DOHH2 (cell line): ENCODE data around the gene GUCD1.
A peak's percentile ranks its signal among the peaks of the same experiment; 100 is the strongest.
"Not testable (repeated sequence)": the region's sequence is repeated elsewhere in the genome, so short reads cannot be mapped to it uniquely, and the experiment has no call there.

Experiments
- H3F3A ChIP-seq: fragments of 200-600 bp; sonication (generic), shearing (Covaris generic); 2 replicates; pipeline ENCODE4 v1.6.0; 2016; ENCODE audit warnings: antibody characterized with exemption, mild to moderate bottlenecking; ENCODE audit not compliant: control insufficient read depth, insufficient read depth
- H3K27ac ChIP-seq: fragments of 200-600 bp; sonication (generic); 2 replicates; pipeline ENCODE4 v1.5.1; 2014; ENCODE audit warnings: low read depth, mild to moderate bottlenecking, low read length, moderate library complexity
- H3K27me3 ChIP-seq: fragments of 200-600 bp; sonication (generic); 2 replicates; pipeline ENCODE4 v1.6.1; 2014; ENCODE audit warnings: mild to moderate bottlenecking, low read length, mixed read lengths; ENCODE audit not compliant: control insufficient read depth
- H3K36me3 ChIP-seq: fragments of 200-600 bp; sonication (generic); 2 replicates; pipeline ENCODE4 v1.6.1; 2014; ENCODE audit warnings: mild to moderate bottlenecking, low read length, moderate library complexity, mixed read lengths; ENCODE audit not compliant: control insufficient read depth
- H3K4me1 ChIP-seq: fragments of 200-600 bp; sonication (generic); 2 replicates; pipeline ENCODE4 v1.6.1; 2014; ENCODE audit warnings: mild to moderate bottlenecking, low read length, mixed read lengths; ENCODE audit not compliant: control insufficient read depth
- H3K4me2 ChIP-seq: fragments of 200-600 bp; sonication (generic); 2 replicates; pipeline ENCODE4 v1.6.0; 2014; ENCODE audit warnings: mild to moderate bottlenecking, low read length, moderate library complexity
- H3K4me3 ChIP-seq: fragments of 200-600 bp; sonication (generic); 2 replicates; pipeline ENCODE4 v1.5.1; 2014; ENCODE audit warnings: mild to moderate bottlenecking, low read length, mixed read lengths
- H3K79me2 ChIP-seq: fragments of 200-600 bp; sonication (generic); 2 replicates; pipeline ENCODE4 v1.6.1; 2014; ENCODE audit warnings: mild to moderate bottlenecking, low read length, mixed read lengths; ENCODE audit not compliant: control insufficient read depth
- H3K9me2 ChIP-seq: fragments of 200-600 bp; sonication (generic); replicated peaks from 2 replicates; pipeline ENCODE4 v1.6.1; 2014; ENCODE audit warnings: mild to moderate bottlenecking, low read length, mixed read lengths; ENCODE audit not compliant: control insufficient read depth
- H3K9me3 ChIP-seq: fragments of 200-600 bp; sonication (generic); 2 replicates; pipeline ENCODE4 v1.6.1; 2014; ENCODE audit warnings: antibody characterized with exemption, low read length, mixed read lengths; ENCODE audit not compliant: control insufficient read depth, insufficient read depth
- H4K20me1 ChIP-seq: fragments of 200-600 bp; sonication (generic); 2 replicates; pipeline ENCODE4 v1.6.0; 2014; ENCODE audit warnings: low read depth, mild to moderate bottlenecking, antibody characterized with exemption, low read length, moderate library complexity; ENCODE audit not compliant: control insufficient read depth, insufficient read depth
- CTCF ChIP-seq: fragments of 200-600 bp; sonication (generic); IDR thresholded peaks from one replicate; pipeline ENCODE4 v1.5.1; 2014; ENCODE audit warnings: antibody characterized with exemption, mild to moderate bottlenecking, low read depth, low read length; ENCODE audit not compliant: poor library complexity, severe bottlenecking
- EZH2phosphoT487 ChIP-seq: fragments of 200-600 bp; sonication (generic); IDR thresholded peaks from 2 replicates; pipeline ENCODE4 v1.6.1; 2017; ENCODE audit warnings: borderline replicate concordance, mild to moderate bottlenecking, antibody characterized with exemption, low read length, moderate library complexity, mixed read lengths

Gene GUCD1

GRCh38 chr22:24559471-24559870 is 4.5 kb upstream of the GUCD1 start:
- Histone ChIP-seq H3K79me2 (peaks cover 95% of the 10 kb centered on the region), H3K4me2 (peak overlapping the region; percentile 44; the same call in 1 of the 2 replicates), H3K36me3 (peaks cover 74% of the 10 kb centered on the region), H4K20me1 (peaks cover 31% of the 10 kb centered on the region), H3K4me3 (peak overlapping the region; percentile 8; the same call in 1 of the 2 replicates), H3K27ac (no peak overlapping the region), H3K9me2 (no peaks in the 10 kb centered on the region), H3K4me1 (peaks cover 36% of the 10 kb centered on the region), H3K27me3 (no peaks in the 10 kb centered on the region), H3F3A (0 out of 2 replicates have a peak, but pooled peaks cover 2% of the 10 kb centered on the region), H3K9me3 (no peaks in the 10 kb centered on the region)
- TF ChIP-seq EZH2phosphoT487 (no peak), CTCF (no peak)

GRCh38 chr22:24555165-24556039 is 464 bp upstream of the GUCD1 start, which contains the start of gene SNRPD3:
Gene SNRPD3, plus strand, starts transcription at chr22:24555999. Its CDS starts 1,676 bp downstream, at chr22:24557675.
- peaks cover 34% of the 10 kb centered on the region for H4K20me1 ChIP-seq
- H3K4me2 ChIP-seq, result peak within 1 kb of the TSS; percentile 78
- H3K27me3 ChIP-seq, result no peaks in the 10 kb centered on the region
- H3K36me3 ChIP-seq, result peaks cover 73% of the 10 kb centered on the region
- H3F3A ChIP-seq, result peaks cover 5% of the 10 kb centered on the region
- H3K27ac ChIP-seq, result peak within 1 kb of the TSS; percentile 87
- H3K9me2 ChIP-seq, result no peaks in the 10 kb centered on the region
- H3K4me1 ChIP-seq, result peaks cover 53% of the 10 kb centered on the region
- H3K4me3 ChIP-seq, result peak within 1 kb of the TSS; percentile 92
- peaks cover 95% of the 10 kb centered on the region for H3K79me2 ChIP-seq
- H3K9me3 ChIP-seq, result no peaks in the 10 kb centered on the region
- TF ChIP-seq EZH2phosphoT487 (no peak), CTCF (no peak)

- Histone ChIP-seq H3K4me1 (peaks cover 43% of the 10 kb centered on the region), H3K79me2 (peaks cover 95% of the 10 kb centered on the region), H4K20me1 (peaks cover 27% of the 10 kb centered on the region), H3K4me2 (peak overlapping the region; percentile 67), H3K4me3 (peak overlapping the region; percentile 77), H3K9me3 (no peaks in the 10 kb centered on the region), H3K27ac (peak overlapping the region; percentile 81), H3K27me3 (no peaks in the 10 kb centered on the region), H3K9me2 (no peaks in the 10 kb centered on the region), H3F3A (peaks cover 5% of the 10 kb centered on the region), H3K36me3 (peaks cover 77% of the 10 kb centered on the region)
- TF ChIP-seq CTCF (no peak), EZH2phosphoT487 (no peak)
These were observed 1.2 kb downstream of the GUCD1 start for GRCh38 chr22:24553597-24554312.

- Histone ChIP-seq H3K27ac (peak overlapping the region; percentile 81), H3K4me3 (peak overlapping the region; percentile 77), H3K79me2 (peaks cover 89% of the 10 kb centered on the region), H3K36me3 (peaks cover 77% of the 10 kb centered on the region), H3K4me2 (peak overlapping the region; percentile 67), H3K4me1 (peaks cover 32% of the 10 kb centered on the region), H4K20me1 (peaks cover 23% of the 10 kb centered on the region)
- not testable (repeated sequence) for H3K27me3 ChIP-seq, H3K9me2 ChIP-seq, H3F3A ChIP-seq, H3K9me3 ChIP-seq
These were observed 2.2 kb downstream of the GUCD1 start for GRCh38 chr22:24552503-24553286.
